ENCODE measurements around the gene TECRL.

The TECRL gene

DNA sequence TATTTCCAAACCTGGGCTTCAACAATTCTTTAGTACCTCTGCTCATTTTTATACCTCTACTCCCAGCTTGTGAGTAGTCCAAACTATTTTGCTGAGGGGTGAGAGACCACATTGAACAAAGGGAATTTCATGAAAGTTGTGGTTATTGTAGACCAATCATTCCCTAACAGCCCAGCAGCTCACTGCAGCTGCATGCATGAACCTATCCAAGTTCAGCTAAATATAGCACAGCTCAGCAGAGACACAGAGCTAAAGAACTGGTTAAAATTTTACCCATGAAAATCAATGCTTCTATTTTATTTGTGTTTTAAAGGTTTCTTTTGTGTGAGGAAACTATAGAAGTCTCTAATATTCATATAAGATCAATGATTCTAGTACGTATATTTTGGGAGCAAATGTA lies 82.7 kb downstream of the TECRL start:
- DNase-seq: no peak

DNA sequence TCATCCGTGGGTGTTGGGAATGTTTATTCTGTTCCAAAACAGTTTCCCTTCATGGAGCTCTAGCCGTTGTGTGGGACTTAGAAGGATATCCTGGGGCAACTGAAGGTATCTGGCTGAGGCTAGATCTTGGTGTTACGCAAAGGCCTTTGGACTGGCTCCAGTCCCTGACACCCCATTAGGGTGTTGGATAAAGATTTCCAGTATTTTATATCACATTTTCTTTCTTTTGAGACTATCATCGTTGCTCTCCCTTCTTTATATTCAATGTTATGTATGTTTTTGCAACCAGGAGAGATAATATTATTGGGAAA lies 103.0 kb downstream of the TECRL start:
- DNase-seq: no peak

DNA sequence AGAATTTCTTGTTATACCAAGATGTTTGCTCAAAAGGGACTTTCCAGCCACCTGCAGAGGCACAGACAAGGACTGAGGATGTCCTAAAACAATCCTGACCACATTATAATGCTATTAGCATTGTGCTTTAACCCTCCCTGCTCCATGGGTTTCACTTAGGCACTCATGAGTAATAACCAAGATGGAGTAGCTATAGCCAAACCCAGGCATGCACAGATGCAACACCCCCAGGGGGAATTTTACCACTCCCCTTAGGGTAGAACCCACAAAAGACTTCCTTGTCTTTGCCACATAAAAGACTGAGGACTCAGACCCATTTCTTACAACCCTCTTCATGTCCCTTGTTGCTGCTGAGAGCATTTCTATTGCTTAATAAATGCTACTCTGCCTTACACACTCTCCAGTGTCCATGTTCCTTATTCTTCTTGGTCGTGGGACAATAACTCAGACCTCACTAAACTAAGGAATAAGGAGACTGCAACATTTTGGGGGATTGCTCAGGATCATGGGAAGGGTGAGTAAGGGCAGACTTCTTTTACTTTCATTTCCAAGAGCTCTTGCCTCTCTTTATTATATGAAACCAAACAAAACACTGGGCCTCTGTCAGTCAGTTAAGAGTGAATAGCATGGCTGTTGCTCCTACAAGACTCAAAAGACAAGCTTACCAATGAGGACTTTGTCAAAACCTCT lies 103.5 kb downstream of the TECRL start:
- no peak for DNase-seq

GRCh38 chr4:64272432-64272831 lies 136.8 kb downstream of the TECRL start:
- no peak for DNase-seq

DNA sequence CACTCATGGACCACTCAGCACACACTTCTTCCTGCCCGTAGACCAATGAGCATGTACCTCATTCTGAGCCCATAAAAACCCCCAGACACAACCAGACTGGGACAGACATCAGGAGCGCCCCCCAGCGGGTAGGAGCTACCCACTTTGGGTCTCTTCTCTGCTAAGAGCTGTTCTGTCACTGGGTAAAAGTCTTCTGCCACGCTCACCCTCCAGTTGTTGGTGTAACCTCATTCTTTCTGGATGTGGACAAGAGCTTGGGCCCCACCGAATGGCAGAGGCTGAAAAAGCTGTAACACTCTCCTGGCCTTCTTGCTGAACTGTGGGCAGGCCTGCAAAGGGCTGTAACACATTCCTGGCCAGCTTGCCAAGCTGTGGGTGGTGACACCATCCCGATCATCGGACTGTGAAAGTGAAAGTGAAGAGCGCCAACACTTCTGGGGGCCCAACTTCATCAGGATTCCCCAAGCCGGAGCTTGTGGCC lies 137.6 kb downstream of the TECRL start:
- no peak for DNase-seq

DNA sequence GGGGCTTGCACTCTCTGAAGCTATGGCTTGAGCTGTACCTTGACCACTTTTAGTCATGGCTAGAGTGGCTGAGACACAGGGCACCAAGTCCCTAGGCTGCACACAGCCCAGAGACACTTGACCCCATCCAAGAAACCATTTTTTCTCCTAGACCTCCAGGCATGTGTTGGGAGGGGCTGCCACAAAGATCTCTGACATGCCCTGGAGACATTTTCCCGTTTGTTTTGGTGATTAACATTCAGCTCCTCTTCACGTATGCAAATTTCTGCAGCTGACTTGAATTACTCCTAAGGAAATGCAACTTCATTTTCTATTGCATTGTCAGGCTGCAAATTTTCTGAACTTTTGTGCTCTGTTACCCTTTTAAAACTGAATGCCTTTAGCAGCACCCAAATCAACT lies 142.6 kb downstream of the TECRL start:
- no peak for DNase-seq

DNA sequence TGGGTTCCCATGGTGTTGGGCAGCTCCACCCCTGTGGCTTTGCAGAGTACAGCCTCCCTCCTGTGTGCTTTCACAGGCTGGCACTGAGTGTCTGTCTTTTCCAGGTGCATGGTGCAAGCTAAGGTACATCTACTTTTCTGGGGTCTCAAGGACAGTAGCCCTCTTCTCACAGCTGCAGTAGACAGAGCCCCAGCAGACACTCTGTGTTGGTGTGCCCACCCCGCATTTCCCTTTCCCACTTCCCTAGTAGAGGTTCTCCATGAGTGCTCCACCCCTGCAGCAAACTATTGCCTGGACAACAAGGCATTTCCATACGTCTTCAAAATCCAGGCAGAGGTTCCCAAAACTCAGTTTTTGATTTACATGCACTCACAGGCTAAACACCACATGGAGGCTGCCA lies 143.0 kb downstream of the TECRL start:
- no peak for DNase-seq

DNA sequence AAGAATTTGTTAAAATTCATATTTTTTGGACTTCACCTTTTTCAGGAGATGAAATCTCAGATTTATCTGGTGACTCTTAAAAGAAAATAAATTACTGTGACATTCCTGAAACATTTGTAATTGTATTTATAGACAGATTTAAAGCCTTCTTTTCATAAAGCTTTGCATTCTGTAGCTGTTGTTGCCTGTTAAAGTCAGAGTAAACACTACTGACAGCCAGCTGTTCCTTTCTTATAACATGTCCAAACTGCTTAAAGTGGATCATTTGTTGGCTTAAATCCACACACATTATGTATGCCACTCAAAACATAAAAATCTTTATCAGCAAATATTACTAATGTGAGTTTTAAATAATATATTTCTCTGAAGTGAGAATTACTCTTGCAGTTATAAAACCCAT lies 157.5 kb downstream of the TECRL start:
- DNase-seq: no peak

DNA sequence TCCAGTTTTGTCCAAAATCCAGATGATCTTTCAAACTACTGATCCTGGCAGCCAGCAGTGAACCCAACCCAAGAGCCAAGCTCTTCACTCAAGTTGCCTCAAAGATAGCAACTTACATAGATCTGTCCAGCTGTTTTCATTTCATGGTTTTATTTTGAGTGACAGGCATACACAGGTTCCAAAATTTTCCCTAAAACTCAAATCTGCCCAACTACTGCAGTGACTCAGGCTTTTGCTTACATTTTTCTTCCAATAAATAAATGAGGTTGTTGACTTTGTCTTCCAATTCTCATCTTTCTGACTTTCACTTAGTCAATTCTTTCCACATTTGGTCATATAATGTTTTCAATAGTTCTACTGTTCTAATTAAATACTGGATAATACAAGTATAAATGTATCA lies 158.8 kb downstream of the TECRL start:
- no peak for DNase-seq

DNA sequence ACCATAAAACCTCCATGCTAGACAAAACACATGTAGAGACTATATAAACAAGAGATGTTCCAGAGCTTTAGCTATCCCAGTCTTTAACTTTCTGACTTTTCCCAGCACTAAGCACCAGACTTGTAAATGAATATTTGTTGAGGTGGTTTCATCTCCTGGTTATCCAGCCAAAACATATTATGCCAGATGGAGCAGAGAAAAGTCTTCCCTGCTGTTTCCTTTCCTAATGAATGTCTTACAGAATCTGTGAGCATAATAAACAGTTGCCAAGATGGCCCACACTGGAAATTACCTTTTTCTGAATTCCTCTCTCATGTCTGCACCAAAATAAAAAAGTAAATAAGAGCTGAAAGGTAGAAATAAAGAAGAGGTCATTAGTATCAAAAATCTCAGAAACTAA lies 159.2 kb downstream of the TECRL start:
- DNase-seq: no peak

GRCh38 chr4:64248186-64248585 lies 161.1 kb downstream of the TECRL start:
- DNase-seq: no peak

DNA sequence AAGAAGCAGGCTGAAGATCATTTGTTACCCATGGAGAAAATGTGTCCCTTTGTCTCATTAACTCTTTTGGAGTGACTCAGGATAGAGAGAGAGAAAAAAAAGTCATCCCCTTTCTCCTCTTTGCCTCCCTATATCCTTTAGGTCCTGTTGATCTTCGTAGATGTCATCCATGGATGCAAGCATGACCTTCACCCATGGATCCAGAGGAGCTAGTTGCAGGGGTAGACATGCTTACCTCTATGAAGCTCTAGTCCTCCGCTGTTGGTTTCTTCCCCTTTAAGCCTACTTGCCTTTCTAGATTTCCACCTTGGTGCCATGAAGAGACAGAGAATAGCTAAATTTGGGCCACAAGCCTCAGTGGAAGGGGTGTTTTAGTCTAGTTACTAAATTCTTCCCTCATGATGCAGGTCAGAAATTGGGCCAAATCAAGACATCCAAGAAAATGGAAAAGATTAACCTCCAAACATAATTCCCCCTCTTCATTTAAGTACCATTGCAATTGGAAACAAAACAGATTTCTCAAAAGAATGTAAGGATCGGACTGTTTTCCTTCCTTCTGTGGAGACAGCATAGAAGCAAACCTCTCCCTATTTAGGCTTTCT lies 178.4 kb downstream of the TECRL start:
- no peak for DNase-seq
